ENCODE results near the gene SIGLEC7. TPM values are rescaled to one million over a fixed set of nuclear protein-coding genes. Genes with fewer than 3 reads are reported as not detected.

Gene SIGLEC7
- total RNA-seq, 6 experiments from 2014 or later: 2.4 to 7.3 (median 3.9) TPM

- no peaks in the 10 kb centered on the region for H3K27me3 ChIP-seq
- DNase-seq: no peak
- H3K36me3 ChIP-seq: peaks cover 0 to 20% (median 4%) of the 10 kb centered on the region in 4 donors
- TF ChIP-seq POLR2A (IDR thresholded peaks at IDR 0.05): no peak
- peaks cover 0 to 4% (median 0%) of the 10 kb centered on the region in 4 donors for H3K4me1 ChIP-seq
- no peak for ATAC-seq
- no peak overlapping the region for H3K27ac ChIP-seq
- intact Hi-C loops (cut with DNase I): no loop called here
- H3K9me3 ChIP-seq: no peaks in the 10 kb centered on the region
- WGBS (ENCODE audit: insufficient coverage, low coverage, low lambda C conversion rate, missing lambda C conversion rate): 75% methylated on average over 10 of the region's 22 CpGs
- H3K4me3 ChIP-seq: no peak overlapping the region
These were observed 43.1 kb upstream of the SIGLEC7 start for GRCh38 chr19:51099047-51099382.

- H3K4me3 ChIP-seq: no peak overlapping the region
- peaks cover 0 to 4% (median 0%) of the 10 kb centered on the region in 4 donors for H3K4me1 ChIP-seq
- 53% methylated on average over 3 of the region's 3 CpGs for WGBS (ENCODE audit: insufficient coverage, low coverage, low lambda C conversion rate, missing lambda C conversion rate)
- no peak overlapping the region for H3K27ac ChIP-seq
- no peak for DNase-seq
- H3K36me3 ChIP-seq: peaks cover 0 to 23% (median 4%) of the 10 kb centered on the region in 4 donors
- ATAC-seq: no peak
- no peaks in the 10 kb centered on the region for H3K27me3 ChIP-seq
- H3K9me3 ChIP-seq: no peaks in the 10 kb centered on the region
- intact Hi-C loops (cut with DNase I): no loop called here
- TF ChIP-seq POLR2A (IDR thresholded peaks at IDR 0.05): no peak
- no peak for TF ChIP-seq CTCF (IDR thresholded peaks at IDR 0.05)
These were observed 41.5 kb upstream of the SIGLEC7 start for GRCh38 chr19:51100601-51101000.

GRCh38 chr19:51101171-51101865 lies 40.8 kb upstream of the SIGLEC7 start:
- DNase-seq: no peak
- peaks cover 0 to 4% (median 0%) of the 10 kb centered on the region in 4 donors for H3K4me1 ChIP-seq

GRCh38 chr19:51102991-51103390 lies 39.1 kb upstream of the SIGLEC7 start:
- ATAC-seq: no peak
- Histone ChIP-seq H3K4me3 (no peak overlapping the region), H3K36me3 (peaks cover 0 to 23% (median 4%) of the 10 kb centered on the region in 4 donors), H3K27ac (no peak overlapping the region), H3K4me1 (peaks cover 0 to 12% (median 4%) of the 10 kb centered on the region in 4 donors), H3K27me3 (no peaks in the 10 kb centered on the region), H3K9me3 (no peaks in the 10 kb centered on the region)
- DNase-seq: no peak
- intact Hi-C loops (cut with DNase I): no loop called here
- no peak for TF ChIP-seq POLR2A (IDR thresholded peaks at IDR 0.05)
- no peak for TF ChIP-seq CTCF (IDR thresholded peaks at IDR 0.05)
- 98% methylated on average over 7 of the region's 7 CpGs for WGBS (ENCODE audit: insufficient coverage, low coverage, low lambda C conversion rate, missing lambda C conversion rate)

More at GRCh38 chr19:51101171-51101865, 40.8 kb upstream of the SIGLEC7 start:
- Histone ChIP-seq H3K27me3 (no peaks in the 10 kb centered on the region), H3K36me3 (peaks cover 0 to 23% (median 4%) of the 10 kb centered on the region in 4 donors), H3K9me3 (no peaks in the 10 kb centered on the region), H3K4me3 (no peak overlapping the region), H3K27ac (no peak overlapping the region)
- whole genome bisulfite sequencing (ENCODE audit: insufficient coverage, low coverage, low lambda C conversion rate, missing lambda C conversion rate): 72% methylated on average over 5 of the region's 5 CpGs
- intact Hi-C loops (cut with DNase I): no loop called here
- no peak for ATAC-seq
- no peak for TF ChIP-seq CTCF (IDR thresholded peaks at IDR 0.05)
- no peak for TF ChIP-seq POLR2A (IDR thresholded peaks at IDR 0.05)

GRCh38 chr19:51103926-51104341 lies 38.2 kb upstream of the SIGLEC7 start:
- no CpG with 5 or more reads among the region's 49 CpGs for WGBS (ENCODE audit: insufficient coverage, low coverage, low lambda C conversion rate, missing lambda C conversion rate)
- H3K4me1 ChIP-seq: peaks cover 0 to 16% (median 5%) of the 10 kb centered on the region in 4 donors

More at GRCh38 chr19:51103926-51104341, 38.2 kb upstream of the SIGLEC7 start:
- Histone ChIP-seq H3K4me3 (no peak overlapping the region), H3K36me3 (peaks cover 0 to 23% (median 4%) of the 10 kb centered on the region in 4 donors), H3K27me3 (no peaks in the 10 kb centered on the region), H3K27ac (no peak overlapping the region), H3K9me3 (no peaks in the 10 kb centered on the region)
- ATAC-seq (no peak), DNase-seq (peak in 1 of 3 donors; percentile 52)
- no peak for TF ChIP-seq POLR2A (IDR thresholded peaks at IDR 0.05)
- TF ChIP-seq CTCF (IDR thresholded peaks at IDR 0.05): no peak
- intact Hi-C loops (cut with DNase I): no loop called here
